ENCODE data around the gene STEAP3. TPM values are rescaled to one million over a fixed set of nuclear protein-coding genes. Genes with fewer than 3 reads are reported as not detected.
A peak's percentile ranks its signal among the peaks of the same experiment; 100 is the strongest.

Gene STEAP3
- total and polyA plus RNA-seq, 8 donors, result 6.6 to 28.2 (median 19.5) TPM

DNA sequence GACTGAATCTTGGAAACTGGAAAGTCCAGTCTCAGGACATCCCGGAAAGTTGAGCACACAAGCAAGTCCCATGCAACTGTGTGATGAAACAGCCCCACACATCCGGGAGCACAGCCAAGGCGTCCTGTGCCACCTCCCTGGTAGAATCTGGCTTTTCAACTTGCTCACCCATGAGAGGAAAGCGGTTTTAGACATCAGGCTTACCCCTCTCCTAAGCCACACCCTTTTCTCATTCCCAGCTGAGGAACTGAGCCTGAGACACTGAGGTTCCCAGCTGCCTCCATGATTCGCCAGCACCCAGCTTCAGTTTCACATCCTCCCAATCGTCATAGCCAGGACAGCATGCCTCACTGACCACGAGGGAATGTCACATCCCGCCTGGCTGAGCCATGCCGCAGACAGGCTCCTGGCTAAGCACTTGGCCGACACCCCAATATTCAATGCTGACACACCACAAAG is 60.3 kb downstream of the STEAP3 start:
- intact Hi-C loops (cut with DNase I), result loop anchor here in 1 of 3 donors (10.0 kb wide), 1 partner anchor 269 kb away; no protein-coding TSS in a partner anchor
- H3K9me3 ChIP-seq, result no peaks in the 10 kb centered on the region
- WGBS, 2 donors, result 57 to 62% methylated on average over 10 of the region's 10 CpGs
- no peaks in the 10 kb centered on the region for H3K27me3 ChIP-seq
- no peak for TF ChIP-seq CTCF (IDR thresholded peaks at IDR 0.05)
- peak overlapping the region in 2 of 4 donors; percentile 26 to 53 for H3K27ac ChIP-seq
- ATAC-seq (peak in 3 of 4 donors; percentile 67 to 86 (median 70)), DNase-seq (peak in 2 of 6 donors; percentile 41 to 55), FAIRE-seq (no peak)
- H3K36me3 ChIP-seq, result no peaks in the 10 kb centered on the region
- no peak overlapping the region for H3K4me3 ChIP-seq
- peaks cover 0 to 7% (median 0%) of the 10 kb centered on the region in 3 donors for H3K4me1 ChIP-seq

DNA sequence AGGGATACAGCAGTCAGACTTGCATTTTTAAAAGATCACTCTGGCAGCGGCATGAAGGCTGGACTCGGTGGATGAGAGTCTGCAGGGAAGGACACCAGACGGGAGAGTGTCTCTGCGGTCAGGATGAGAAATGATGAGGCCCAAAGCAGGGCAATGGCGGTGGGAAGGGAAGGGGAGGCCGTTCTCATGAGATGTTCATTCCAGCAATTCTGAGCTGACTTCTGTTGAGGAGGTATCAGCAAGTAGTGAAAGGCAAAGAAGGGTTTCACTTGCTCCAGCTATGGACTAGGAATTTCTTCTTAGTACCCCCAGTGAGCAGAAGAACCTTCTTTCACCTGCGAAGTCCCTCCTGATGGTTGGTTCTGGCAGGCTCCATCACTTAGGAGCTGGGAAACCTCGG is 63.0 kb downstream of the STEAP3 start:
- Histone ChIP-seq H3K9me3 (no peaks in the 10 kb centered on the region), H3K27ac (no peak overlapping the region), H3K4me3 (no peak overlapping the region), H3K36me3 (no peaks in the 10 kb centered on the region), H3K4me1 (peaks cover 5 to 14% (median 5%) of the 10 kb centered on the region in 3 donors), H3K27me3 (no peaks in the 10 kb centered on the region)
- no peak for DNase-seq
- ATAC-seq, result no peak
- no peak for FAIRE-seq
- 78 to 85% methylated on average over 8 of the region's 8 CpGs for WGBS, 2 donors
- TF ChIP-seq CTCF (IDR thresholded peaks at IDR 0.05), result no peak
- intact Hi-C loops (cut with DNase I), result loop anchor here in 1 of 3 donors (10.0 kb wide), 1 partner anchor 272 kb away; no protein-coding TSS in a partner anchor

DNA sequence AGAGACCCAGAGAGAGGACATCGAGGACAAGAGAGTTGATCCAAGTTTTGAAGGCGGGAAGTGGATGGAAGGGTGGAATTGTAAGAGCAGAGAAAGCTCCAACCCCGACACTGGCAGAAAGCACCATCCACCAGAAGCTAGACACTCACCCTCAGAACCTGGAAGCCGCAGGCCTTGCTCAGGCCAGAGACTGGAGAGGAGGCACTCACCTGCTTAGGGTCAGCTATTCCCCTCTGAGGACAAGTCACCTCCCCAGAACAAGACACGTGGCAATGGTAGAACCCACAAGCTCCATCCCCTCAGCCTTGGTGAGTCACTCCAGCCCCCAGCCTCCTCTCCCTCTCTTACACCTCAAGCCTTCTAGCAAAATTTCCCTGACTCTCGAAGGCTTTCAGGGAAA is 64.9 kb downstream of the STEAP3 start:
- ATAC-seq (no peak), FAIRE-seq (no peak), DNase-seq (no peak)
- H3K36me3 ChIP-seq, result no peaks in the 10 kb centered on the region
- intact Hi-C loops (cut with DNase I), result loop anchor here in 1 of 3 donors (10.0 kb wide), 1 partner anchor 274 kb away; no protein-coding TSS in a partner anchor
- H3K9me3 ChIP-seq, result no peaks in the 10 kb centered on the region
- H3K4me1 ChIP-seq, result peaks cover 5 to 13% (median 12%) of the 10 kb centered on the region in 3 donors
- no peaks in the 10 kb centered on the region for H3K27me3 ChIP-seq
- TF ChIP-seq CTCF (IDR thresholded peaks at IDR 0.05), result no peak
- H3K27ac ChIP-seq, result no peak overlapping the region
- no peak overlapping the region for H3K4me3 ChIP-seq
- 85 to 91% methylated on average over 6 of the region's 6 CpGs for WGBS, 2 donors

DNA sequence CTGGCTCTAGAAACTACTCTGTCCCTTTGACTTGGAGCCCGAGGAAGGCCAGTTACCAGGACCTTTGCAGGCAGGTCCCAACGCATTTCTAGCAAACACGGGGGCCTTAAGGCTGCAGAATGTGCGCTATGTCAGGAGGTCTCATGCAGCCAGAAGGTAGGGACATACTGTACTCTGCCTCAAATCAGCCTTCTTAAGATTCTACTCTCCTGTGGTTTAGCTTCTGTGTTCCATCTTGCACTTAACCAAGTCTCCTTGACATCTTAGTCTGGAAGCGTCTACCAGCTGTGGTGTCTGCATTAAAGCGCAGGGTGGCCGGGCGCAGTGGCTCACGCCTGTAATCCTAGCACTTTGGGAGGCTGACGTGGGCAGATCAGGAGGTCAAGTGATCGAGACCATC is 65.5 kb downstream of the STEAP3 start:
- Histone ChIP-seq H3K36me3 (no peaks in the 10 kb centered on the region), H3K9me3 (no peaks in the 10 kb centered on the region), H3K27ac (no peak overlapping the region), H3K27me3 (no peaks in the 10 kb centered on the region), H3K4me3 (no peak overlapping the region), H3K4me1 (peaks cover 5 to 13% (median 11%) of the 10 kb centered on the region in 3 donors)
- DNase-seq (no peak), FAIRE-seq (no peak), ATAC-seq (no peak)
- TF ChIP-seq CTCF (IDR thresholded peaks at IDR 0.05), result no peak
- 77 to 83% methylated on average over 11 of the region's 11 CpGs for WGBS, 2 donors
- intact Hi-C loops (cut with DNase I), result loop anchor here in 1 of 3 donors (10.0 kb wide), 1 partner anchor 274 kb away; no protein-coding TSS in a partner anchor

- H3K4me1 ChIP-seq, result peaks cover 5 to 13% (median 11%) of the 10 kb centered on the region in 3 donors
- no peak overlapping the region for H3K27ac ChIP-seq
- WGBS, 2 donors, result 98 to 99% methylated on average over 6 of the region's 6 CpGs
- FAIRE-seq, result no peak
- intact Hi-C loops (cut with DNase I), result loop anchor here in 2 of 3 donors (10.0 kb wide), 1 partner anchor 275 kb away; no protein-coding TSS in a partner anchor
- DNase-seq, result no peak
- no peak overlapping the region for H3K4me3 ChIP-seq
- no peaks in the 10 kb centered on the region for H3K9me3 ChIP-seq
- no peaks in the 10 kb centered on the region for H3K27me3 ChIP-seq
- TF ChIP-seq CTCF (IDR thresholded peaks at IDR 0.05), result no peak
- no peaks in the 10 kb centered on the region for H3K36me3 ChIP-seq
- ATAC-seq, result no peak
These were observed 66.0 kb downstream of the STEAP3 start for GRCh38 chr2:119289642-119290041.
